GM12878 (cell line): ENCODE data around the gene MEIS2. TPM values are rescaled to one million over a fixed set of nuclear protein-coding genes. Genes with fewer than 3 reads are reported as not detected.

ENCODE experiments used
- ATAC-seq: fragments of 200-7000 bp; cut with Tn5 transposase; 3 replicates; pipeline ENCODE4 v1.9.1; 2020; ENCODE audit warnings: mild to moderate bottlenecking, moderate library complexity
- BruUV-seq: library from RNA; stranded (reverse); fragments of 400-500 nt; replicated peaks from 2 replicates; lab custom pipeline; 2021; lab: Mats Ljungman, UMichigan
- CTCF ChIA-PET: fragments of 300-600 bp; sonication (Branson Sonifier 250); formaldehyde crosslinking; extraction: SDS; loops from one replicate; lab custom pipeline; 2021; ENCODE audit warnings: inconsistent platforms; lab: Yijun Ruan, JAX
- POLR2A ChIA-PET: fragments of 350-600 bp; formaldehyde crosslinking; extraction: SDS; loops from one replicate; lab custom pipeline; 2021; ENCODE audit warnings: inconsistent platforms; lab: Charles Lee
- RAD21 ChIA-PET: fragments of 300-600 bp; sonication (Branson Sonifier 250); formaldehyde crosslinking; loops from one replicate; lab custom pipeline; 2023; ENCODE audit warnings: antibody characterized with exemption; ENCODE audit not compliant: unreplicated experiment; lab: Charles Lee
- SMC1A ChIA-PET: fragments of 300-600 bp; sonication (Branson Sonifier 250); formaldehyde crosslinking; loops from one replicate; lab custom pipeline; 2023; ENCODE audit not compliant: unreplicated experiment, uncharacterized antibody; lab: Charles Lee
- DNase-seq: peaks from one replicate; pipeline ENCODE4 v3.0.0-alpha.2; 2011; ENCODE audit warnings: low read depth, low spot score
- FAIRE-seq: peaks from 3 replicates; lab custom pipeline; 2011; peaks lifted over from hg19 to GRCh38; lab: Jason Lieb, UNC
- H2AFZ ChIP-seq: 2 replicates; pipeline ENCODE4 v1.6.0; 2011; ENCODE audit warnings: low read depth, low read length, control low read depth; ENCODE audit not compliant: control insufficient read depth
- H3K27ac ChIP-seq: 2 replicates; pipeline ENCODE4 v1.5.1; 2011; ENCODE audit warnings: control low read depth; ENCODE audit not compliant: control insufficient read depth, insufficient read depth
- H3K27me3 ChIP-seq, 2 experiments: replicated peaks in 1 of 2; 2 replicates each; pipeline versions ENCODE4 v1.6.0 to v1.6.1; 2011; ENCODE audit warnings: low read length in 1 of 2; ENCODE audit not compliant: control insufficient read depth in 2 of 2, insufficient read depth in 2 of 2
- H3K36me3 ChIP-seq, 2 experiments: 2 replicates each; pipeline ENCODE4 v1.5.1; 2011; ENCODE audit warnings: low read length in 1 of 2; ENCODE audit not compliant: control insufficient read depth in 2 of 2, insufficient read depth in 2 of 2
- H3K4me1 ChIP-seq: 2 replicates; pipeline ENCODE4 v1.6.1; 2011; ENCODE audit warnings: mild to moderate bottlenecking, low read length, moderate library complexity, mixed read lengths; ENCODE audit not compliant: control insufficient read depth, insufficient read depth
- H3K4me2 ChIP-seq: 2 replicates; pipeline ENCODE4 v1.6.0; 2011; ENCODE audit warnings: control low read depth; ENCODE audit not compliant: control insufficient read depth, insufficient read depth
- H3K4me3 ChIP-seq: fragments of 200-600 bp; sonication (generic); 2 replicates; pipeline ENCODE4 v1.5.1; 2016
- H3K79me2 ChIP-seq: 2 replicates; pipeline ENCODE4 v1.6.0; 2011; ENCODE audit warnings: low read length; ENCODE audit not compliant: control insufficient read depth, insufficient read depth
- H3K9ac ChIP-seq: 2 replicates; pipeline ENCODE4 v1.8.0; 2011; ENCODE audit warnings: low read length, control low read depth, mixed read lengths; ENCODE audit not compliant: control insufficient read depth, insufficient read depth
- H3K9me3 ChIP-seq: replicated peaks from 3 replicates; pipeline ENCODE4 v1.5.1; 2011; ENCODE audit warnings: mild to moderate bottlenecking, low read length; ENCODE audit not compliant: control insufficient read depth, insufficient read depth
- H4K20me1 ChIP-seq: 2 replicates; pipeline ENCODE4 v1.6.0; 2011; ENCODE audit not compliant: control insufficient read depth, insufficient read depth
- BCL11A ChIP-seq: IDR thresholded peaks from 2 replicates; pipeline ENCODE4 v1.6.1; 2011; ENCODE audit warnings: low read depth, low read length
- CREM ChIP-seq: IDR thresholded peaks from 2 replicates; pipeline ENCODE4 v1.6.1; 2014; ENCODE audit warnings: antibody characterized with exemption, low read depth
- DPF2 ChIP-seq: fragments of 450-650 bp; IDR thresholded peaks from 2 replicates; pipeline ENCODE4 v1.6.1; 2017; ENCODE audit warnings: mild to moderate bottlenecking
- GATAD2B ChIP-seq: fragments of 450-650 bp; conservative IDR thresholded peaks from 2 replicates; pipeline ENCODE4 v1.6.1; 2017; ENCODE audit warnings: low read depth, mild to moderate bottlenecking, moderate library complexity
- RUNX3 ChIP-seq: IDR thresholded peaks from 2 replicates; pipeline ENCODE4 v1.6.1; 2012; ENCODE audit warnings: low read length, inconsistent platforms
- ZNF24 ChIP-seq: fragments of 450-650 bp; IDR thresholded peaks from 2 replicates; pipeline ENCODE4 v1.6.1; 2017; ENCODE audit warnings: antibody characterized with exemption, mild to moderate bottlenecking
- WGBS: methylation state at CpG from one replicate; pipeline ENCODE4 v1.1.6; 2016; ENCODE audit warnings: low lambda C conversion rate; ENCODE audit not compliant: insufficient replicate concordance, insufficient coverage; ENCODE audit errors: missing lambda C conversion rate; 5-methylcytosine and 5-hydroxymethylcytosine counted together
- in situ Hi-C: fragments of 300-500 bp; cut with MboI; formaldehyde crosslinking; loops from 9 replicates; pipeline ENCODE4 v1.14.3; 2018; ENCODE audit warnings: mixed read lengths
- intact Hi-C: fragments of 100-400 bp; cut with micrococcal nuclease; formaldehyde crosslinking; loops from one replicate; pipeline ENCODE4 v1.14.2; 2022; ENCODE audit not compliant: unreplicated experiment
- polyA plus RNA-seq, 11 experiments: library from polyadenylated mRNA; depleted of rRNA in 4 of 11; unstranded in 6 of 11; stranded (reverse) in 5 of 11; fragments of >200 nt; fragmentation: Nextera tagmentation in 4 of 11; fragmentation: Illumina TruSeq in 1 of 11; extraction: Ambion mirVana in 4 of 11; extraction: Trizol in 1 of 11; gene quantifications; 1 replicate in 1 of 11; 2 replicates in 10 of 11; pipeline versions ENCODE4 v1.2.1 to v1.2.3, GENCODE V29; 2011 to 2016; ENCODE audit warnings: inconsistent platforms in 2 of 11, missing spikeins in 2 of 11, low read depth in 1 of 11
- total RNA-seq, 4 experiments: library from RNA; depleted of rRNA in 3 of 4; stranded (reverse); fragments of >200 nt in 3 of 4; fragmentation: Illumina TruSeq in 1 of 4; extraction: Trizol in 1 of 4; gene quantifications; 2 replicates each; pipeline versions ENCODE4 v1.2.1 to v1.2.3, GENCODE V29; 2013 to 2021
- TF ChIP-seq, protein P1 (sequence below): fragments of 450-650 bp; IDR thresholded peaks from 2 replicates; pipeline ENCODE4 v1.6.1; 2016; ENCODE audit warnings: mild to moderate bottlenecking, moderate library complexity, borderline replicate concordance
- TF ChIP-seq, protein P2 (sequence below): IDR thresholded peaks from 2 replicates; pipeline ENCODE4 v1.6.1; 2012; ENCODE audit warnings: mild to moderate bottlenecking, low read depth, low read length
- TF ChIP-seq, protein P3 (sequence below): fragments of 450-650 bp; IDR thresholded peaks from 2 replicates; pipeline ENCODE4 v1.6.1; 2017; ENCODE audit warnings: mild to moderate bottlenecking, low read depth, inconsistent platforms; ENCODE audit not compliant: poor library complexity, severe bottlenecking
- TF ChIP-seq, protein P4 (sequence below): fragments of 450-650 bp; formaldehyde crosslinking; IDR thresholded peaks from 2 replicates; pipeline ENCODE4 v1.4.0; 2022; ENCODE audit warnings: mild to moderate bottlenecking, moderate library complexity

MEIS2 gene
- total and polyA plus RNA-seq, 10 of the 15 experiments (the other 5 are each of a cell fraction or from before 2014, with no cell fraction given), result 9.2 to 54.0 (median 20.4) TPM

DNA sequence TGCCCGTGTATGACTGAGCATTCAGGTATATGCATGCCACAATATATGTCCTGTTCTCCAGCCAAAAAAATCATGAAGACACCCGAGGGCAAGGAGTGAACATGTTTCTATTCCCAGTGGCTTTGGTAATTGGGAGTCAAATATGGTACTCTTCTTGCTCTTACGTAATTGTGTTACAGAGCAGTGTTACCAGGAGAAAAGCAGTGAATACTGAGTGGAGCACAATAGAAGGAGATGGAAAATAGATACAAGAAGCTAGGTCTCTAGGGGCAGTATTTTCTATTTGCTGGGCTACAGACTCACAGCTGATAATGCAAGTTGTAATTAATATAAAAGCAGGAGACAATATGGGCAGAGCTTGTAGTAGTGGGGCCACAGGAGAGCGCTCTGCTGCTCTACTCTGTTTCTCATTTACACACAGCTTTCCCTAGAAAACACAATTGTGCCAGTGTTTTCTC, 13.2 kb downstream of the MEIS2 start:
- ATAC-seq (no peak), FAIRE-seq (no peak), DNase-seq (no peak)
- no TSS peak for BruUV-seq
- Histone ChIP-seq H3K36me3 (peaks cover 2 to 3% of the 10 kb centered on the region in 2 experiments; a peak in 2 of 4 replicates), H3K4me1 (no peaks in the 10 kb centered on the region), H2AFZ (no peak overlapping the region), H3K27ac (no peak overlapping the region), H3K4me3 (no peak overlapping the region), H3K9ac (no peak overlapping the region), H4K20me1 (no peaks in the 10 kb centered on the region), H3K27me3 (no peaks in the 10 kb centered on the region), H3K4me2 (no peak overlapping the region), H3K79me2 (no peaks in the 10 kb centered on the region), H3K9me3 (no peaks in the 10 kb centered on the region)
- ChIA-PET RAD21 (interaction anchor here (1.7 kb wide), 1 partner anchor 203 kb away, joined by 4 read pairs; no protein-coding TSS in a partner anchor), CTCF (interaction anchor here (0.8 to 1.8 kb wide), 4 partner anchors 9 to 60 kb away, joined by 3 to 5 read pairs (median 4); no protein-coding TSS in a partner anchor), SMC1A (interaction anchor here (0.7 to 2.7 kb wide), 7 partner anchors 10 to 204 kb away, joined by 3 to 14 read pairs (median 3); no protein-coding TSS in a partner anchor), POLR2A (interaction anchor here (2.6 kb wide), 1 partner anchor 9 kb away, joined by 13 read pairs; no protein-coding TSS in a partner anchor)
- in situ Hi-C loops (no loop called here), intact Hi-C loops (no loop called here)
- 60% methylated on average over 4 of the region's 4 CpGs for WGBS
- TF ChIP-seq RUNX3 (no peak), GATAD2B (no peak), ZNF24 (no peak), DPF2 (no peak), BCL11A (no peak), CREM (no peak)
- TF ChIP-seq, protein P1, sequence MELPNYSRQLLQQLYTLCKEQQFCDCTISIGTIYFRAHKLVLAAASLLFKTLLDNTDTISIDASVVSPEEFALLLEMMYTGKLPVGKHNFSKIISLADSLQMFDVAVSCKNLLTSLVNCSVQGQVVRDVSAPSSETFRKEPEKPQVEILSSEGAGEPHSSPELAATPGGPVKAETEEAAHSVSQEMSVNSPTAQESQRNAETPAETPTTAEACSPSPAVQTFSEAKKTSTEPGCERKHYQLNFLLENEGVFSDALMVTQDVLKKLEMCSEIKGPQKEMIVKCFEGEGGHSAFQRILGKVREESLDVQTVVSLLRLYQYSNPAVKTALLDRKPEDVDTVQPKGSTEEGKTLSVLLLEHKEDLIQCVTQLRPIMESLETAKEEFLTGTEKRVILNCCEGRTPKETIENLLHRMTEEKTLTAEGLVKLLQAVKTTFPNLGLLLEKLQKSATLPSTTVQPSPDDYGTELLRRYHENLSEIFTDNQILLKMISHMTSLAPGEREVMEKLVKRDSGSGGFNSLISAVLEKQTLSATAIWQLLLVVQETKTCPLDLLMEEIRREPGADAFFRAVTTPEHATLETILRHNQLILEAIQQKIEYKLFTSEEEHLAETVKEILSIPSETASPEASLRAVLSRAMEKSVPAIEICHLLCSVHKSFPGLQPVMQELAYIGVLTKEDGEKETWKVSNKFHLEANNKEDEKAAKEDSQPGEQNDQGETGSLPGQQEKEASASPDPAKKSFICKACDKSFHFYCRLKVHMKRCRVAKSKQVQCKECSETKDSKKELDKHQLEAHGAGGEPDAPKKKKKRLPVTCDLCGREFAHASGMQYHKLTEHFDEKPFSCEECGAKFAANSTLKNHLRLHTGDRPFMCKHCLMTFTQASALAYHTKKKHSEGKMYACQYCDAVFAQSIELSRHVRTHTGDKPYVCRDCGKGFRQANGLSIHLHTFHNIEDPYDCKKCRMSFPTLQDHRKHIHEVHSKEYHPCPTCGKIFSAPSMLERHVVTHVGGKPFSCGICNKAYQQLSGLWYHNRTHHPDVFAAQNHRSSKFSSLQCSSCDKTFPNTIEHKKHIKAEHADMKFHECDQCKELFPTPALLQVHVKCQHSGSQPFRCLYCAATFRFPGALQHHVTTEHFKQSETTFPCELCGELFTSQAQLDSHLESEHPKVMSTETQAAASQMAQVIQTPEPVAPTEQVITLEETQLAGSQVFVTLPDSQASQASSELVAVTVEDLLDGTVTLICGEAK, result no peak
- TF ChIP-seq, protein P2, sequence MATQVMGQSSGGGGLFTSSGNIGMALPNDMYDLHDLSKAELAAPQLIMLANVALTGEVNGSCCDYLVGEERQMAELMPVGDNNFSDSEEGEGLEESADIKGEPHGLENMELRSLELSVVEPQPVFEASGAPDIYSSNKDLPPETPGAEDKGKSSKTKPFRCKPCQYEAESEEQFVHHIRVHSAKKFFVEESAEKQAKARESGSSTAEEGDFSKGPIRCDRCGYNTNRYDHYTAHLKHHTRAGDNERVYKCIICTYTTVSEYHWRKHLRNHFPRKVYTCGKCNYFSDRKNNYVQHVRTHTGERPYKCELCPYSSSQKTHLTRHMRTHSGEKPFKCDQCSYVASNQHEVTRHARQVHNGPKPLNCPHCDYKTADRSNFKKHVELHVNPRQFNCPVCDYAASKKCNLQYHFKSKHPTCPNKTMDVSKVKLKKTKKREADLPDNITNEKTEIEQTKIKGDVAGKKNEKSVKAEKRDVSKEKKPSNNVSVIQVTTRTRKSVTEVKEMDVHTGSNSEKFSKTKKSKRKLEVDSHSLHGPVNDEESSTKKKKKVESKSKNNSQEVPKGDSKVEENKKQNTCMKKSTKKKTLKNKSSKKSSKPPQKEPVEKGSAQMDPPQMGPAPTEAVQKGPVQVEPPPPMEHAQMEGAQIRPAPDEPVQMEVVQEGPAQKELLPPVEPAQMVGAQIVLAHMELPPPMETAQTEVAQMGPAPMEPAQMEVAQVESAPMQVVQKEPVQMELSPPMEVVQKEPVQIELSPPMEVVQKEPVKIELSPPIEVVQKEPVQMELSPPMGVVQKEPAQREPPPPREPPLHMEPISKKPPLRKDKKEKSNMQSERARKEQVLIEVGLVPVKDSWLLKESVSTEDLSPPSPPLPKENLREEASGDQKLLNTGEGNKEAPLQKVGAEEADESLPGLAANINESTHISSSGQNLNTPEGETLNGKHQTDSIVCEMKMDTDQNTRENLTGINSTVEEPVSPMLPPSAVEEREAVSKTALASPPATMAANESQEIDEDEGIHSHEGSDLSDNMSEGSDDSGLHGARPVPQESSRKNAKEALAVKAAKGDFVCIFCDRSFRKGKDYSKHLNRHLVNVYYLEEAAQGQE, result no peak
- TF ChIP-seq, protein P3, sequence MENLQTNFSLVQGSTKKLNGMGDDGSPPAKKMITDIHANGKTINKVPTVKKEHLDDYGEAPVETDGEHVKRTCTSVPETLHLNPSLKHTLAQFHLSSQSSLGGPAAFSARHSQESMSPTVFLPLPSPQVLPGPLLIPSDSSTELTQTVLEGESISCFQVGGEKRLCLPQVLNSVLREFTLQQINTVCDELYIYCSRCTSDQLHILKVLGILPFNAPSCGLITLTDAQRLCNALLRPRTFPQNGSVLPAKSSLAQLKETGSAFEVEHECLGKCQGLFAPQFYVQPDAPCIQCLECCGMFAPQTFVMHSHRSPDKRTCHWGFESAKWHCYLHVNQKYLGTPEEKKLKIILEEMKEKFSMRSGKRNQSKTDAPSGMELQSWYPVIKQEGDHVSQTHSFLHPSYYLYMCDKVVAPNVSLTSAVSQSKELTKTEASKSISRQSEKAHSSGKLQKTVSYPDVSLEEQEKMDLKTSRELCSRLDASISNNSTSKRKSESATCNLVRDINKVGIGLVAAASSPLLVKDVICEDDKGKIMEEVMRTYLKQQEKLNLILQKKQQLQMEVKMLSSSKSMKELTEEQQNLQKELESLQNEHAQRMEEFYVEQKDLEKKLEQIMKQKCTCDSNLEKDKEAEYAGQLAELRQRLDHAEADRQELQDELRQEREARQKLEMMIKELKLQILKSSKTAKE, result no peak
- TF ChIP-seq, protein P4, sequence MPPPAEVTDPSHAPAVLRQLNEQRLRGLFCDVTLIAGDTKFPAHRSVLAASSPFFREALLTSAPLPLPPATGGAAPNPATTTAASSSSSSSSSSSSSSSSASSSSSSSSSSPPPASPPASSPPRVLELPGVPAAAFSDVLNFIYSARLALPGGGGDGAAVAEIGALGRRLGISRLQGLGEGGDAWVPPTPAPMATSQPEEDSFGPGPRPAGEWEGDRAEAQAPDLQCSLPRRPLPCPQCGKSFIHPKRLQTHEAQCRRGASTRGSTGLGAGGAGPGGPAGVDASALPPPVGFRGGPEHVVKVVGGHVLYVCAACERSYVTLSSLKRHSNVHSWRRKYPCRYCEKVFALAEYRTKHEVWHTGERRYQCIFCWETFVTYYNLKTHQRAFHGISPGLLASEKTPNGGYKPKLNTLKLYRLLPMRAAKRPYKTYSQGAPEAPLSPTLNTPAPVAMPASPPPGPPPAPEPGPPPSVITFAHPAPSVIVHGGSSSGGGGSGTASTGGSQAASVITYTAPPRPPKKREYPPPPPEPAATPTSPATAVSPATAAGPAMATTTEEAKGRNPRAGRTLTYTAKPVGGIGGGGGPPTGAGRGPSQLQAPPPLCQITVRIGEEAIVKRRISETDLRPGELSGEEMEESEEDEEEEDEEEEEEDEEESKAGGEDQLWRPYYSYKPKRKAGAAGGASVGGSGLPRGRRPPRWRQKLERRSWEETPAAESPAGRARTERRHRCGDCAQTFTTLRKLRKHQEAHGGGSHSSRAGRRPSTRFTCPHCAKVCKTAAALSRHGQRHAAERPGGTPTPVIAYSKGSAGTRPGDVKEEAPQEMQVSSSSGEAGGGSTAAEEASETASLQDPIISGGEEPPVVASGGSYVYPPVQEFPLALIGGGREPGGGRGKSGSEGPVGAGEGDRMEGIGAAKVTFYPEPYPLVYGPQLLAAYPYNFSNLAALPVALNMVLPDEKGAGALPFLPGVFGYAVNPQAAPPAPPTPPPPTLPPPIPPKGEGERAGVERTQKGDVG, result no peak
- TF ChIP-seq, all 136 proteins: peak for 0
